ENCODE data around the gene DDAH1.

The DDAH1 gene

GRCh38 chr1:85321237-85321964 lies 143.6 kb downstream of the DDAH1 start:
- TF ChIP-seq CTCF (IDR thresholded peaks at IDR 0.05; ENCODE audit: extremely low read depth, missing control alignments), result no peak
- DNase-seq (ENCODE audit: low spot score), result no peak

GRCh38 chr1:85320371-85321131 lies 144.4 kb downstream of the DDAH1 start:
- no peak for TF ChIP-seq CTCF (IDR thresholded peaks at IDR 0.05; ENCODE audit: extremely low read depth, missing control alignments)
- no peak for DNase-seq (ENCODE audit: low spot score)

GRCh38 chr1:85319931-85320330 lies 145.0 kb downstream of the DDAH1 start:
- DNase-seq (ENCODE audit: low spot score), result no peak
- TF ChIP-seq CTCF (IDR thresholded peaks at IDR 0.05; ENCODE audit: extremely low read depth, missing control alignments), result no peak

- no peak for DNase-seq (ENCODE audit: low spot score)
- no peak for TF ChIP-seq CTCF (IDR thresholded peaks at IDR 0.05; ENCODE audit: extremely low read depth, missing control alignments)
Observed at GRCh38 chr1:85319491-85319890, 145.5 kb downstream of the DDAH1 start.

- no peak for DNase-seq (ENCODE audit: low spot score)
- no peak for TF ChIP-seq CTCF (IDR thresholded peaks at IDR 0.05; ENCODE audit: extremely low read depth, missing control alignments)
Observed at GRCh38 chr1:85318217-85318616, 146.7 kb downstream of the DDAH1 start.

GRCh38 chr1:85317560-85317959 lies 147.4 kb downstream of the DDAH1 start:
- DNase-seq (ENCODE audit: low spot score), result no peak
- no peak for TF ChIP-seq CTCF (IDR thresholded peaks at IDR 0.05; ENCODE audit: extremely low read depth, missing control alignments)

GRCh38 chr1:85316321-85316720 lies 148.6 kb downstream of the DDAH1 start:
- TF ChIP-seq CTCF (IDR thresholded peaks at IDR 0.05; ENCODE audit: extremely low read depth, missing control alignments), result no peak
- DNase-seq (ENCODE audit: low spot score), result no peak

Measured in GM20000 (cell line).